HEK293 (cell line): Measurements from ENCODE around the gene RSPO4.

Source experiments
- CTCF ChIP-seq: fragments of 450-650 bp; formaldehyde crosslinking; IDR thresholded peaks from 2 replicates; pipeline ENCODE4 v1.5.1; 2016; ENCODE audit warnings: missing biosample characterization, missing genetic modification characterization
- PBX3 ChIP-seq: sonication (generic); formaldehyde crosslinking; IDR thresholded peaks from 2 replicates; pipeline ENCODE4 v1.8.1; 2022; ENCODE audit warnings: mild to moderate bottlenecking, moderate library complexity, missing genetic modification reagents
- SALL2 ChIP-seq: fragments of 450-650 bp; formaldehyde crosslinking; IDR thresholded peaks from 2 replicates; pipeline ENCODE4 v1.5.0; 2017; ENCODE audit warnings: missing biosample characterization, mild to moderate bottlenecking, missing genetic modification characterization, borderline replicate concordance
- SETDB1 ChIP-seq: IDR thresholded peaks from one replicate; pipeline ENCODE4 v1.6.1; 2017; ENCODE audit warnings: mild to moderate bottlenecking, low read length, moderate library complexity, mixed read lengths; ENCODE audit not compliant: insufficient read length
- SP3 ChIP-seq: fragments of 450-650 bp; formaldehyde crosslinking; IDR thresholded peaks from 2 replicates; pipeline ENCODE4 v1.5.1; 2016; ENCODE audit warnings: missing biosample characterization, missing genetic modification characterization
- ZNF214 ChIP-seq: fragments of 450-650 bp; formaldehyde crosslinking; IDR thresholded peaks from 2 replicates; pipeline ENCODE4 v1.5.1; 2017; ENCODE audit warnings: missing biosample characterization, mild to moderate bottlenecking, missing genetic modification characterization, borderline replicate concordance
- ZNF704 ChIP-seq: fragments of 450-650 bp; formaldehyde crosslinking; IDR thresholded peaks from 2 replicates; pipeline ENCODE4 v1.5.1; 2016; ENCODE audit warnings: missing biosample characterization, missing genetic modification characterization

GRCh38 chr20:1019344-1019743, 17.2 kb upstream of the RSPO4 start:
- TF ChIP-seq CTCF (no peak), SP3 (tag by site-specific recombination) (no peak), ZNF214 (no peak), SALL2 (tag by site-specific recombination) (no peak), ZNF704 (tag by site-specific recombination) (no peak), SETDB1 (no peak), PBX3 (CRISPR knock-in tag) (no peak)
